WTC11 (cell line): ENCODE data around the gene GALT. TPM values are rescaled to one million over a fixed set of nuclear protein-coding genes. Genes with fewer than 3 reads are reported as not detected.
A peak's percentile ranks its signal among the peaks of the same experiment; 100 is the strongest.

Experiments used
- ATAC-seq: fragments of 200-7000 bp; cut with Tn5 transposase; 2 replicates; pipeline ENCODE4 v1.10.0; 2021; ENCODE audit warnings: mild to moderate bottlenecking, moderate library complexity
- CTCF ChIA-PET: fragments of 300-600 bp; sonication (Branson Sonifier 250); formaldehyde crosslinking; loops from one replicate; lab custom pipeline; 2021; ENCODE audit warnings: antibody characterized with exemption; lab: Charles Lee
- POLR2A ChIA-PET: fragments of 350-600 bp; sonication (Branson Sonifier 250); formaldehyde crosslinking; loops from one replicate; lab custom pipeline; 2021; ENCODE audit warnings: antibody characterized with exemption; lab: Charles Lee
- DNase-seq: peaks from one replicate; pipeline ENCODE4 v3.0.0; 2021; ENCODE audit warnings: low spot score
- H3K27ac Mint-ChIP-seq: 2 replicates; pipeline ENCODE4 v1.8.0; 2021; ENCODE audit warnings: mixed read lengths
- H3K27me3 Mint-ChIP-seq: 2 replicates; pipeline ENCODE4 v1.8.0; 2021; ENCODE audit warnings: low read depth, mild to moderate bottlenecking, moderate library complexity, mixed read lengths
- H3K36me3 Mint-ChIP-seq: 2 replicates; pipeline ENCODE4 v1.8.0; 2021; ENCODE audit warnings: mixed read lengths
- H3K4me1 Mint-ChIP-seq: 2 replicates; pipeline ENCODE4 v1.8.0; 2022; ENCODE audit warnings: mixed read lengths
- H3K4me3 Mint-ChIP-seq: 2 replicates; pipeline ENCODE4 v1.8.0; 2021; ENCODE audit warnings: mild to moderate bottlenecking, moderate library complexity, mixed read lengths
- H3K9me3 Mint-ChIP-seq: 2 replicates; pipeline ENCODE4 v1.8.0; 2021; ENCODE audit warnings: mixed read lengths
- FOXP1 ChIP-seq: sonication (generic); formaldehyde crosslinking; IDR thresholded peaks from 2 replicates; pipeline ENCODE4 v1.8.0; 2022; ENCODE audit warnings: missing genetic modification reagents, mild to moderate bottlenecking, moderate library complexity, borderline replicate concordance
- NR3C1 ChIP-seq: sonication (generic); formaldehyde crosslinking; conservative IDR thresholded peaks from 2 replicates; pipeline ENCODE4 v1.8.1; 2023; ENCODE audit warnings: low read depth, mild to moderate bottlenecking, missing genetic modification reagents
- PRRX2 ChIP-seq: fragments of 250-450 bp; sonication (Bioruptor Pico); IDR thresholded peaks from 2 replicates; pipeline ENCODE4 v1.8.0; 2021; ENCODE audit warnings: mild to moderate bottlenecking
- SMAD3 ChIP-seq: sonication (generic); formaldehyde crosslinking; IDR thresholded peaks from 2 replicates; pipeline ENCODE4 v1.8.0; 2022; ENCODE audit warnings: missing genetic modification reagents, mild to moderate bottlenecking, borderline replicate concordance
- STAT6 ChIP-seq: sonication (generic); formaldehyde crosslinking; conservative IDR thresholded peaks from 2 replicates; pipeline ENCODE4 v1.8.1; 2023; ENCODE audit warnings: mild to moderate bottlenecking, low read depth, missing genetic modification reagents, moderate library complexity
- USF2 ChIP-seq: sonication (generic); formaldehyde crosslinking; IDR thresholded peaks from 2 replicates; pipeline ENCODE4 v1.8.1; 2023; ENCODE audit warnings: mild to moderate bottlenecking, missing genetic modification reagents, moderate library complexity
- ZNF281 ChIP-seq: sonication (generic); formaldehyde crosslinking; IDR thresholded peaks from 2 replicates; pipeline ENCODE4 v1.8.0; 2023; ENCODE audit warnings: mild to moderate bottlenecking, missing genetic modification reagents
- ZNF396 ChIP-seq: fragments of 250-450 bp; sonication (Bioruptor Pico); IDR thresholded peaks from 2 replicates; pipeline ENCODE4 v1.8.0; 2021; ENCODE audit warnings: mild to moderate bottlenecking, moderate library complexity, borderline replicate concordance
- total RNA-seq: library from RNA; stranded (reverse); gene quantifications from 3 replicates; pipeline ENCODE4 v1.2.3, GENCODE V29; 2021

GALT gene
- total RNA-seq, 1 experiment from 2014 or later, result 39.7 TPM

- TF ChIP-seq USF2 (CRISPR knock-in tag) (no peak), STAT6 (CRISPR knock-in tag) (no peak)
Observed at GRCh38 chr9:34634551-34635248, 11.8 kb upstream of the GALT start (continued).

- no peak overlapping the region for H3K27ac Mint-ChIP-seq
- ChIA-PET POLR2A (no interaction called here), CTCF (interaction anchor here (0.5 to 6.7 kb wide), 9 partner anchors 10 to 232 kb away, joined by 3 to 94 read pairs (median 7); partner anchors contain the start of genes GALT and RPP25L)
- peaks cover 25% of the 10 kb centered on the region for H3K4me1 Mint-ChIP-seq
- peaks cover 4% of the 10 kb centered on the region for H3K36me3 Mint-ChIP-seq
- DNase-seq (no peak), ATAC-seq (no peak)
- H3K4me3 Mint-ChIP-seq, result peak overlapping the region; percentile 83
- peaks cover 31% of the 10 kb centered on the region for H3K27me3 Mint-ChIP-seq
- TF ChIP-seq FOXP1 (CRISPR knock-in tag) (0 out of 2 replicates have a peak, but pooled peaks have one; percentile 31), PRRX2 (no peak)
- TF ChIP-seq, all 79 proteins: peak for 1
- H3K9me3 Mint-ChIP-seq, result no peaks in the 10 kb centered on the region
Observed at GRCh38 chr9:34635556-34635955, 10.9 kb upstream of the GALT start.

GRCh38 chr9:34636791-34637355 is 9.6 kb upstream of the GALT start:
- TF ChIP-seq ZNF281 (CRISPR knock-in tag), result peak; percentile 66
- 0 out of 2 replicates have a peak, but pooled peaks have one; percentile 53 for TF ChIP-seq USF2 (CRISPR knock-in tag)
- TF ChIP-seq NR3C1 (CRISPR knock-in tag), result no peak
- TF ChIP-seq SMAD3 (CRISPR knock-in tag), result no peak
- no peak for TF ChIP-seq ZNF396 (CRISPR knock-in tag)
- peaks cover 22% of the 10 kb centered on the region for H3K4me1 Mint-ChIP-seq

More at GRCh38 chr9:34636791-34637355, 9.6 kb upstream of the GALT start:
- no peaks in the 10 kb centered on the region for H3K9me3 Mint-ChIP-seq
- peaks cover 4% of the 10 kb centered on the region for H3K36me3 Mint-ChIP-seq
- DNase-seq, result no peak
- ATAC-seq, result no peak
- H3K27me3 Mint-ChIP-seq, result peaks cover 18% of the 10 kb centered on the region
- no peak overlapping the region for H3K27ac Mint-ChIP-seq
- ChIA-PET POLR2A (interaction anchor here (1.5 to 2.1 kb wide), 4 partner anchors 10 to 28 kb away, joined by 5 to 25 read pairs (median 6); partner anchors contain the start of genes DCTN3, GALT and IL11RA), CTCF (interaction anchor here (0.7 to 6.7 kb wide), 16 partner anchors 8 to 233 kb away, joined by 3 to 94 read pairs (median 8); partner anchors contain the start of genes ARID3C, CCL27, DCTN3 and GALT)
- H3K4me3 Mint-ChIP-seq, result peak overlapping the region; percentile 83
